ENCODE results near the gene CDH13.

DNA sequence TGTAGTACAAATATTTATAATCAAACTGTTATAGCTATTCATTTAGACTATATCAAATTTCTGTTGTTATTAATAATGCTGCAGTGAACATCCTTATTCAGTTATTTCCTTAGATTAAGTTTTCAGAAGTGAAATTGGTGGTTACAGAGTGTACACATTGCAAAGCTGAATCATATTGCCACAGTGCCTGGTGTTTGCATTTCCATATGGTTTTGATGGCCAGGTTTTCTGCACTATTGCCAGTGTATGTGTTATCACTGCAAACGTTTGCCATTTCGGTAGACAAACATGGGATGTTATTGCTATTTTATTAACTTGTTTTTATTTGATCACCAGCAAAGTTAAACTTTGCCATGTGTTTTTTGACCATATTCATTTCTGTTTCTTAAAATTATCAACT, 259.4 kb downstream of the CDH13 start:
- no peak for TF ChIP-seq CTCF (IDR thresholded peaks at IDR 0.05; ENCODE audit: low read depth, low read length, poor library complexity, severe bottlenecking)
- no peak for TF ChIP-seq EZH2phosphoT487 (IDR thresholded peaks at IDR 0.05; ENCODE audit: borderline replicate concordance, low read length)

Data from DOHH2 (cell line).